Osteocyte (in vitro differentiated cells): ENCODE measurements around the gene SORBS1. TPM values are rescaled to one million over a fixed set of nuclear protein-coding genes. Genes with fewer than 3 reads are reported as not detected.

Experiments
- DNase-seq: peaks from one replicate; pipeline ENCODE4 v3.0.0; 2021; ENCODE audit warnings: mixed read lengths; ENCODE audit not compliant: unreplicated experiment; ENCODE audit errors: extremely low spot score
- H3K27ac Mint-ChIP-seq: one replicate; pipeline ENCODE4 v1.8.0; 2021; ENCODE audit warnings: mild to moderate bottlenecking, mixed read lengths; ENCODE audit not compliant: unreplicated experiment
- H3K27me3 Mint-ChIP-seq: one replicate; pipeline ENCODE4 v1.8.0; 2021; ENCODE audit warnings: mixed read lengths; ENCODE audit not compliant: unreplicated experiment
- H3K36me3 Mint-ChIP-seq: one replicate; pipeline ENCODE4 v1.8.0; 2021; ENCODE audit warnings: mixed read lengths; ENCODE audit not compliant: unreplicated experiment
- H3K4me1 Mint-ChIP-seq: one replicate; pipeline ENCODE4 v1.8.0; 2021; ENCODE audit warnings: mixed read lengths; ENCODE audit not compliant: unreplicated experiment
- H3K4me3 Mint-ChIP-seq: one replicate; pipeline ENCODE4 v1.8.0; 2021; ENCODE audit warnings: mild to moderate bottlenecking, moderate library complexity, mixed read lengths; ENCODE audit not compliant: unreplicated experiment
- H3K9me3 Mint-ChIP-seq: one replicate; pipeline ENCODE4 v1.8.0; 2021; ENCODE audit warnings: mixed read lengths; ENCODE audit not compliant: unreplicated experiment
- CTCF ChIP-seq: fragments of 200-600 bp; sonication (generic); IDR thresholded peaks from 2 replicates; pipeline ENCODE4 v1.5.0; 2021; ENCODE audit warnings: antibody characterized with exemption, mild to moderate bottlenecking, moderate library complexity
- total RNA-seq: library from RNA; stranded (reverse); gene quantifications from 2 replicates; pipeline ENCODE4 v1.2.1, GENCODE V29; 2021

The SORBS1 gene
- total RNA-seq, 1 donor from 2014 or later, result 1.7 TPM

- Mint-ChIP-seq H3K4me3 (peak overlapping the region; percentile 4), H3K4me1 (peaks cover 41% of the 10 kb centered on the region), H3K9me3 (no peaks in the 10 kb centered on the region), H3K27ac (peak overlapping the region; percentile 90), H3K27me3 (no peaks in the 10 kb centered on the region), H3K36me3 (peaks cover 16% of the 10 kb centered on the region)
- no peak for TF ChIP-seq CTCF
- DNase-seq, result no peak
These were observed 292.7 kb downstream of the SORBS1 start for GRCh38 chr10:95268438-95268837.

GRCh38 chr10:95267251-95267650 is 293.9 kb downstream of the SORBS1 start:
- Mint-ChIP-seq H3K4me3 (no peak overlapping the region), H3K4me1 (peaks cover 40% of the 10 kb centered on the region), H3K9me3 (no peaks in the 10 kb centered on the region), H3K27me3 (no peaks in the 10 kb centered on the region), H3K36me3 (peaks cover 17% of the 10 kb centered on the region), H3K27ac (no peak overlapping the region)
- TF ChIP-seq CTCF, result no peak
- DNase-seq, result no peak

GRCh38 chr10:95266674-95267095 is 294.5 kb downstream of the SORBS1 start:
- no peak overlapping the region for H3K4me3 Mint-ChIP-seq
- no peaks in the 10 kb centered on the region for H3K27me3 Mint-ChIP-seq
- TF ChIP-seq CTCF, result no peak
- no peak for DNase-seq
- peaks cover 45% of the 10 kb centered on the region for H3K4me1 Mint-ChIP-seq
- H3K27ac Mint-ChIP-seq, result peak overlapping the region; percentile 67
- H3K36me3 Mint-ChIP-seq, result peaks cover 17% of the 10 kb centered on the region
- H3K9me3 Mint-ChIP-seq, result no peaks in the 10 kb centered on the region

- H3K4me3 Mint-ChIP-seq, result no peak overlapping the region
- peaks cover 56% of the 10 kb centered on the region for H3K4me1 Mint-ChIP-seq
- no peaks in the 10 kb centered on the region for H3K27me3 Mint-ChIP-seq
- no peak overlapping the region for H3K27ac Mint-ChIP-seq
- peaks cover 16% of the 10 kb centered on the region for H3K36me3 Mint-ChIP-seq
- no peak for TF ChIP-seq CTCF
- no peaks in the 10 kb centered on the region for H3K9me3 Mint-ChIP-seq
- no peak for DNase-seq
These were observed 295.6 kb downstream of the SORBS1 start for GRCh38 chr10:95265572-95265971.

GRCh38 chr10:95264227-95265051 is 296.7 kb downstream of the SORBS1 start:
- peaks cover 60% of the 10 kb centered on the region for H3K4me1 Mint-ChIP-seq
- DNase-seq, result no peak
- H3K36me3 Mint-ChIP-seq, result peaks cover 15% of the 10 kb centered on the region
- H3K27me3 Mint-ChIP-seq, result no peaks in the 10 kb centered on the region
- H3K9me3 Mint-ChIP-seq, result no peaks in the 10 kb centered on the region
- no peak overlapping the region for H3K4me3 Mint-ChIP-seq
- peak overlapping the region; percentile 18 for H3K27ac Mint-ChIP-seq
- TF ChIP-seq CTCF, result no peak
